HepG2 (cell line): ENCODE results near the gene TPPP3. TPM values are rescaled to one million over a fixed set of nuclear protein-coding genes. Genes with fewer than 3 reads are reported as not detected.

Experiments
- FLYWCH1 ChIP-seq: sonication (generic); formaldehyde crosslinking; IDR thresholded peaks from 2 replicates; pipeline ENCODE4 v1.8.1; 2023; ENCODE audit warnings: mild to moderate bottlenecking, missing genetic modification reagents
- HNF4A ChIP-seq: sonication (generic); formaldehyde crosslinking; IDR thresholded peaks from 2 replicates; pipeline ENCODE4 v1.4.0; 2020; ENCODE audit warnings: missing genetic modification reagents
- PITX1 ChIP-seq: sonication (generic); formaldehyde crosslinking; IDR thresholded peaks from 2 replicates; pipeline ENCODE4 v1.5.1; 2020; ENCODE audit warnings: mild to moderate bottlenecking, missing genetic modification reagents
- POLR2A ChIP-seq, 2 experiments: IDR thresholded peaks; 2 replicates each; pipeline ENCODE4 v1.6.1; 2011; ENCODE audit warnings: low read depth in 2 of 2, low read length in 2 of 2, mild to moderate bottlenecking in 1 of 2, moderate library complexity in 1 of 2; ENCODE audit not compliant: insufficient read depth in 1 of 2
- SALL1 ChIP-seq: sonication (generic); formaldehyde crosslinking; IDR thresholded peaks from 2 replicates; pipeline ENCODE4 v1.8.0; 2022; ENCODE audit warnings: mild to moderate bottlenecking, missing genetic modification reagents
- ZMAT3 ChIP-seq: sonication (generic); formaldehyde crosslinking; conservative IDR thresholded peaks from 2 replicates; pipeline ENCODE4 v1.7.0; 2021; ENCODE audit warnings: missing genetic modification reagents
- ZMYM3 ChIP-seq: sonication (generic); formaldehyde crosslinking; IDR thresholded peaks from 2 replicates; pipeline ENCODE4 v1.5.1; 2020; ENCODE audit warnings: mild to moderate bottlenecking, missing genetic modification reagents
- ZNF629 ChIP-seq: sonication (generic); formaldehyde crosslinking; conservative IDR thresholded peaks from 2 replicates; pipeline ENCODE4 v1.5.0; 2020; ENCODE audit warnings: missing genetic modification reagents
- polyA plus RNA-seq, 8 experiments: library from polyadenylated mRNA; depleted of rRNA in 3 of 8; stranded (reverse) in 7 of 8; unstranded in 1 of 8; fragments of >200 nt; fragmentation: Illumina TruSeq in 4 of 8; extraction: Trizol in 4 of 8; gene quantifications; 2 replicates each; pipeline versions ENCODE4 v1.2.1 to v1.2.3, GENCODE V29; 2011 to 2016; ENCODE audit warnings: low read depth in 4 of 8, missing spikeins in 1 of 8, mixed read lengths in 1 of 8; ENCODE audit not compliant: insufficient read depth in 1 of 8
- total RNA-seq, 5 experiments: library from RNA; depleted of rRNA; stranded (reverse); fragments of >200 nt; fragmentation: Illumina TruSeq; extraction: Trizol; gene quantifications; 2 replicates each; pipeline ENCODE4 v1.2.3, GENCODE V29; 2016; ENCODE audit warnings: low read depth in 1 of 5
- TF ChIP-seq, protein P1 (sequence below): IDR thresholded peaks from 2 replicates; pipeline ENCODE4 v1.6.1; 2016; ENCODE audit warnings: mild to moderate bottlenecking
- TF ChIP-seq, protein P2 (sequence below): sonication (generic); formaldehyde crosslinking; IDR thresholded peaks from 2 replicates; pipeline ENCODE4 v1.4.0; 2020; ENCODE audit warnings: missing genetic modification reagents, mild to moderate bottlenecking, borderline replicate concordance
- TF ChIP-seq, protein P3 (sequence below): sonication (generic); formaldehyde crosslinking; IDR thresholded peaks from 2 replicates; pipeline ENCODE4 v1.4.0; 2020; ENCODE audit warnings: mild to moderate bottlenecking, missing genetic modification reagents
- TF ChIP-seq, protein P4 (sequence below): sonication (generic); formaldehyde crosslinking; IDR thresholded peaks from 2 replicates; pipeline ENCODE4 v1.5.0; 2020; ENCODE audit warnings: mild to moderate bottlenecking, missing genetic modification reagents
- TF ChIP-seq, protein P5 (sequence below): sonication (generic); formaldehyde crosslinking; IDR thresholded peaks from 2 replicates; pipeline ENCODE4 v1.5.0; 2020; ENCODE audit warnings: mild to moderate bottlenecking, missing genetic modification reagents, borderline replicate concordance

Gene TPPP3
- total and polyA plus RNA-seq, 2 of the 13 experiments (the other 11 are each of a cell fraction or from before 2014, with no cell fraction given): 0.16 to 0.44 TPM

DNA sequence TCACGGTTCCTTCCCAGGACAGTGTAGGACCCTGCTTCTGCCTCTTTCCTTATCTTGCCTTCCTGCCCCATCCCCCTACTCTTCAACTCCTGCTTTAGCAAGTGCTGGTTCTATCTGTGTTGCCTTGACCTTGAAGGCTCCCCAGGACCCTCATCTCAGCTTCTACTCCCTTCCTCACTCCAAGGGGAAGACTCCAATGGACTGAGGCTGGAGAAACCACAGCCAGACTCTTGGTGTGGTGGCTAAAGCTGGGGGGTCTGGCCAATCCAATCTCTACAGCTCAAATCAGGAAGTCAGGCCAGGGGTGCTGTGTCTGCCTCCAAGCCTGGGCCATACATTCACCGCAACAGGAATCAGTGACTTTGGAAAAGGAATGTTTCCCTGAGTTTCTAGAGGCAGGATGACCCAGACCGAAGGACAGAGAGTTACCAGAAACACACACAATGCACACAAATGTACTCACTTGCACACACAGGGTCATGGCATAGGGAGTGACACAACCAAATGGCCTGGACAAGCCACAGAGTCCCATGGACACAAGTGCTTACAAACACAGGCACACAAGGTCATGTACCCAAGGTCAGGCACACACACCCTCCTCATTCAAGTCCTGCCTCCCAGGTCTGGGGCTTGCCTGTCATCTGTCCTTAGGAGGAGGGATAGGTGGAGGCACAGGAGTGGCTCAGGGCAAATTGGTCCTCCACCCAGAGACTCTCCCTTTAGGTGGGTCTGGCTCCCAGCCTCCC, 35.9 kb upstream of the TPPP3 start (continued):
- TF ChIP-seq, protein P1, sequence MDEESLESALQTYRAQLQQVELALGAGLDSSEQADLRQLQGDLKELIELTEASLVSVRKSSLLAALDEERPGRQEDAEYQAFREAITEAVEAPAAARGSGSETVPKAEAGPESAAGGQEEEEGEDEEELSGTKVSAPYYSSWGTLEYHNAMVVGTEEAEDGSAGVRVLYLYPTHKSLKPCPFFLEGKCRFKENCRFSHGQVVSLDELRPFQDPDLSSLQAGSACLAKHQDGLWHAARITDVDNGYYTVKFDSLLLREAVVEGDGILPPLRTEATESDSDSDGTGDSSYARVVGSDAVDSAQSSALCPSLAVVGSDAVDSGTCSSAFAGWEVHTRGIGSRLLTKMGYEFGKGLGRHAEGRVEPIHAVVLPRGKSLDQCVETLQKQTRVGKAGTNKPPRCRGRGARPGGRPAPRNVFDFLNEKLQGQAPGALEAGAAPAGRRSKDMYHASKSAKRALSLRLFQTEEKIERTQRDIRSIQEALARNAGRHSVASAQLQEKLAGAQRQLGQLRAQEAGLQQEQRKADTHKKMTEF (CRISPR knock-in tag): no peak
- peak; percentile 50 to 62 for TF ChIP-seq POLR2A (IDR thresholded peaks at IDR 0.05; ENCODE audit: insufficient read depth in 1 of 2, low read depth in 2 of 2, low read length in 2 of 2)
- peak; percentile 50; the same call in 1 of the 2 replicates for TF ChIP-seq SALL1 (CRISPR knock-in tag)
- peak; percentile 69; the same call in 1 of the 2 replicates for TF ChIP-seq PITX1 (CRISPR knock-in tag)
- TF ChIP-seq, protein P2, sequence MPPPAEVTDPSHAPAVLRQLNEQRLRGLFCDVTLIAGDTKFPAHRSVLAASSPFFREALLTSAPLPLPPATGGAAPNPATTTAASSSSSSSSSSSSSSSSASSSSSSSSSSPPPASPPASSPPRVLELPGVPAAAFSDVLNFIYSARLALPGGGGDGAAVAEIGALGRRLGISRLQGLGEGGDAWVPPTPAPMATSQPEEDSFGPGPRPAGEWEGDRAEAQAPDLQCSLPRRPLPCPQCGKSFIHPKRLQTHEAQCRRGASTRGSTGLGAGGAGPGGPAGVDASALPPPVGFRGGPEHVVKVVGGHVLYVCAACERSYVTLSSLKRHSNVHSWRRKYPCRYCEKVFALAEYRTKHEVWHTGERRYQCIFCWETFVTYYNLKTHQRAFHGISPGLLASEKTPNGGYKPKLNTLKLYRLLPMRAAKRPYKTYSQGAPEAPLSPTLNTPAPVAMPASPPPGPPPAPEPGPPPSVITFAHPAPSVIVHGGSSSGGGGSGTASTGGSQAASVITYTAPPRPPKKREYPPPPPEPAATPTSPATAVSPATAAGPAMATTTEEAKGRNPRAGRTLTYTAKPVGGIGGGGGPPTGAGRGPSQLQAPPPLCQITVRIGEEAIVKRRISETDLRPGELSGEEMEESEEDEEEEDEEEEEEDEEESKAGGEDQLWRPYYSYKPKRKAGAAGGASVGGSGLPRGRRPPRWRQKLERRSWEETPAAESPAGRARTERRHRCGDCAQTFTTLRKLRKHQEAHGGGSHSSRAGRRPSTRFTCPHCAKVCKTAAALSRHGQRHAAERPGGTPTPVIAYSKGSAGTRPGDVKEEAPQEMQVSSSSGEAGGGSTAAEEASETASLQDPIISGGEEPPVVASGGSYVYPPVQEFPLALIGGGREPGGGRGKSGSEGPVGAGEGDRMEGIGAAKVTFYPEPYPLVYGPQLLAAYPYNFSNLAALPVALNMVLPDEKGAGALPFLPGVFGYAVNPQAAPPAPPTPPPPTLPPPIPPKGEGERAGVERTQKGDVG: 0 out of 2 replicates have a peak, but pooled peaks have one; percentile 18
- TF ChIP-seq, protein P3, sequence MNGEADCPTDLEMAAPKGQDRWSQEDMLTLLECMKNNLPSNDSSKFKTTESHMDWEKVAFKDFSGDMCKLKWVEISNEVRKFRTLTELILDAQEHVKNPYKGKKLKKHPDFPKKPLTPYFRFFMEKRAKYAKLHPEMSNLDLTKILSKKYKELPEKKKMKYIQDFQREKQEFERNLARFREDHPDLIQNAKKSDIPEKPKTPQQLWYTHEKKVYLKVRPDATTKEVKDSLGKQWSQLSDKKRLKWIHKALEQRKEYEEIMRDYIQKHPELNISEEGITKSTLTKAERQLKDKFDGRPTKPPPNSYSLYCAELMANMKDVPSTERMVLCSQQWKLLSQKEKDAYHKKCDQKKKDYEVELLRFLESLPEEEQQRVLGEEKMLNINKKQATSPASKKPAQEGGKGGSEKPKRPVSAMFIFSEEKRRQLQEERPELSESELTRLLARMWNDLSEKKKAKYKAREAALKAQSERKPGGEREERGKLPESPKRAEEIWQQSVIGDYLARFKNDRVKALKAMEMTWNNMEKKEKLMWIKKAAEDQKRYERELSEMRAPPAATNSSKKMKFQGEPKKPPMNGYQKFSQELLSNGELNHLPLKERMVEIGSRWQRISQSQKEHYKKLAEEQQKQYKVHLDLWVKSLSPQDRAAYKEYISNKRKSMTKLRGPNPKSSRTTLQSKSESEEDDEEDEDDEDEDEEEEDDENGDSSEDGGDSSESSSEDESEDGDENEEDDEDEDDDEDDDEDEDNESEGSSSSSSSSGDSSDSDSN (CRISPR knock-in tag): peak; percentile 60
- peak; percentile 66 for TF ChIP-seq HNF4A (CRISPR knock-in tag)
- TF ChIP-seq ZMAT3: 0 out of 2 replicates have a peak, but pooled peaks have one; percentile 15
- peak; percentile 82 for TF ChIP-seq ZMYM3
- no peak for TF ChIP-seq FLYWCH1
- TF ChIP-seq, protein P4, sequence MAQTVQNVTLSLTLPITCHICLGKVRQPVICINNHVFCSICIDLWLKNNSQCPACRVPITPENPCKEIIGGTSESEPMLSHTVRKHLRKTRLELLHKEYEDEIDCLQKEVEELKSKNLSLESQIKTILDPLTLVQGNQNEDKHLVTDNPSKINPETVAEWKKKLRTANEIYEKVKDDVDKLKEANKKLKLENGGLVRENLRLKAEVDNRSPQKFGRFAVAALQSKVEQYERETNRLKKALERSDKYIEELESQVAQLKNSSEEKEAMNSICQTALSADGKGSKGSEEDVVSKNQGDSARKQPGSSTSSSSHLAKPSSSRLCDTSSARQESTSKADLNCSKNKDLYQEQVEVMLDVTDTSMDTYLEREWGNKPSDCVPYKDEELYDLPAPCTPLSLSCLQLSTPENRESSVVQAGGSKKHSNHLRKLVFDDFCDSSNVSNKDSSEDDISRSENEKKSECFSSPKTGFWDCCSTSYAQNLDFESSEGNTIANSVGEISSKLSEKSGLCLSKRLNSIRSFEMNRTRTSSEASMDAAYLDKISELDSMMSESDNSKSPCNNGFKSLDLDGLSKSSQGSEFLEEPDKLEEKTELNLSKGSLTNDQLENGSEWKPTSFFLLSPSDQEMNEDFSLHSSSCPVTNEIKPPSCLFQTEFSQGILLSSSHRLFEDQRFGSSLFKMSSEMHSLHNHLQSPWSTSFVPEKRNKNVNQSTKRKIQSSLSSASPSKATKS (CRISPR knock-in tag): no peak
- TF ChIP-seq, protein P5, sequence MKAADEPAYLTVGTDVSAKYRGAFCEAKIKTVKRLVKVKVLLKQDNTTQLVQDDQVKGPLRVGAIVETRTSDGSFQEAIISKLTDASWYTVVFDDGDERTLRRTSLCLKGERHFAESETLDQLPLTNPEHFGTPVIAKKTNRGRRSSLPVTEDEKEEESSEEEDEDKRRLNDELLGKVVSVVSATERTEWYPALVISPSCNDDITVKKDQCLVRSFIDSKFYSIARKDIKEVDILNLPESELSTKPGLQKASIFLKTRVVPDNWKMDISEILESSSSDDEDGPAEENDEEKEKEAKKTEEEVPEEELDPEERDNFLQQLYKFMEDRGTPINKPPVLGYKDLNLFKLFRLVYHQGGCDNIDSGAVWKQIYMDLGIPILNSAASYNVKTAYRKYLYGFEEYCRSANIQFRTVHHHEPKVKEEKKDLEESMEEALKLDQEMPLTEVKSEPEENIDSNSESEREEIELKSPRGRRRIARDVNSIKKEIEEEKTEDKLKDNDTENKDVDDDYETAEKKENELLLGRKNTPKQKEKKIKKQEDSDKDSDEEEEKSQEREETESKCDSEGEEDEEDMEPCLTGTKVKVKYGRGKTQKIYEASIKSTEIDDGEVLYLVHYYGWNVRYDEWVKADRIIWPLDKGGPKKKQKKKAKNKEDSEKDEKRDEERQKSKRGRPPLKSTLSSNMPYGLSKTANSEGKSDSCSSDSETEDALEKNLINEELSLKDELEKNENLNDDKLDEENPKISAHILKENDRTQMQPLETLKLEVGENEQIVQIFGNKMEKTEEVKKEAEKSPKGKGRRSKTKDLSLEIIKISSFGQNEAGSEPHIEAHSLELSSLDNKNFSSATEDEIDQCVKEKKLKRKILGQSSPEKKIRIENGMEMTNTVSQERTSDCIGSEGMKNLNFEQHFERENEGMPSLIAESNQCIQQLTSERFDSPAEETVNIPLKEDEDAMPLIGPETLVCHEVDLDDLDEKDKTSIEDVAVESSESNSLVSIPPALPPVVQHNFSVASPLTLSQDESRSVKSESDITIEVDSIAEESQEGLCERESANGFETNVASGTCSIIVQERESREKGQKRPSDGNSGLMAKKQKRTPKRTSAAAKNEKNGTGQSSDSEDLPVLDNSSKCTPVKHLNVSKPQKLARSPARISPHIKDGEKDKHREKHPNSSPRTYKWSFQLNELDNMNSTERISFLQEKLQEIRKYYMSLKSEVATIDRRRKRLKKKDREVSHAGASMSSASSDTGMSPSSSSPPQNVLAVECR: peak; percentile 73; the same call in 1 of the 2 replicates
- no peak for TF ChIP-seq ZNF629 (CRISPR knock-in tag)
